GM18861 (cell line): ENCODE measurements around the gene PFN1.

Source experiments
- ATAC-seq: cut with Tn5 transposase; IDR thresholded peaks from one replicate; pipeline ENCODE4 v1.9.1; 2021; ENCODE audit not compliant: unreplicated experiment

Gene PFN1

GRCh38 chr17:4948166-4948930 lies at the start of gene PFN1:
PFN1 (minus strand) TSS chr17:4948530; CDS start chr17:4948394, 136 bp downstream.
- ATAC-seq, result no peak

GRCh38 chr17:4997302-4998026 lies 49.1 kb upstream of the PFN1 start, which contains the start of the genes INCA1 and KIF1C:
INCA1 (minus strand) TSS chr17:4997522; CDS start chr17:4994437, 3,085 bp downstream.
KIF1C (plus strand) TSS chr17:4997950; CDS start chr17:5000247, 2,297 bp downstream.
- peak; percentile 72 for ATAC-seq

DNA sequence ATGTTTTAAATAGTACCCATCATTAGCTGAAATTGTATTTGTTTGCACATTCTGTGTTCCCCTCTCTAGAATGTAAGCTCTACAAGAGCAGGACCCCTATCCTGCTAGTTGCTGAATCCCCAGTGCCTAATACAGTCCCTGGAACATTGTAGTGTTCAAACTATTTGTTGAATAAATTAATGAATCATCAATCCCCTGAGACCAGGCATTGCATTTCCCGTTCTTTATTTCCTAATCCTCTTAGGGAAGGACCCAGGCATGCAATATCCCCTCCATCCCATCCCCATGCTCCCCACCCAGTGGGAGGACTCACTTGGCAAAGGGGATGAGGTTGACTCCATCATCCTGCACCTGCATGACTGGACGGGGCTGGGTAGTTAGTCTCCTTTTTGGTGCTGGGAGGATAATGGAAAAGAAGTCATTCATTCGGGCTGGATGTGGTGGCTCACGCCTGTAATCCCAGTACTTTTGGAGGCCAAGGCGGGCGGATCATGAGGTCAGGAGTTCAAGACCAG lies 45.8 kb upstream of the PFN1 start:
- no peak for ATAC-seq

DNA sequence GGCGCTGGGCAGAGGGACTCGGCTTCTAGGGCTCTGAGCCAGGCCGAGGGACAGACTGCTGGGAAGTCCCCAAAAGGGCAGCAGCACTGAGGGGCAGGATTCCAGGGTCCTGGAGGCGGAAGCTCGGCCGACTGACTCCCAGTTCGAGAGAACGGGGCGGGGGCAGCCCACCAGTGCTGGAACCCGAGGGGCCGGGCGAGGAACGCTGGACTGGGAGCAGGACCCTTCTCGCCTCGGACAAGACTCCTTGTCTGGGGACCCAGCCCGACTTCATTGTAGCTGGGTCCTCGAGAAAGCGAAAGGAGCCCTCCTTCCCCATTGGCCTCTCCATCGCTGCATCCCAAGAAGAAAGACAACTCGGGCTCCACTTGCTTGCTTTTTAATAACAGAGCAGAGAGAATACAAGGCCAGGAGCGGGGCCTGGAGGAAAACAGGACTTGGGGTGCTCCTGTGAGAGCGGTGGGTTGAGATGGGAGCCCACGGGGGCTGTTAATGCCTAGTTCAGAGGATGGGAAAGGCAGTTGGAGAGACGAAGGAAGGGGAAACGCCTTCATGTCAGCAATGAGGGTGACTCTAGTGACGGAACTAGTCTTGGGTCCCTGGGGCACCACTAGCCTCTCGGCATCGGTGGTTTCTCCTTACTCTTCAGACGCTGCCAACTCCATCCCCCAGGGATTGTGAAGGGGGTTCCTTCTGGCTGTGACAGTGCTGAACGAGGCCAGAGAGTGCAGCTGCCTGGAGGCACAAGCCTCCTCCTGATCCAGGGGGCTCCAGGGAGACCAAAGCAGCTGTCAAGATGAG lies 39.6 kb upstream of the PFN1 start:
- ATAC-seq, result no peak

DNA sequence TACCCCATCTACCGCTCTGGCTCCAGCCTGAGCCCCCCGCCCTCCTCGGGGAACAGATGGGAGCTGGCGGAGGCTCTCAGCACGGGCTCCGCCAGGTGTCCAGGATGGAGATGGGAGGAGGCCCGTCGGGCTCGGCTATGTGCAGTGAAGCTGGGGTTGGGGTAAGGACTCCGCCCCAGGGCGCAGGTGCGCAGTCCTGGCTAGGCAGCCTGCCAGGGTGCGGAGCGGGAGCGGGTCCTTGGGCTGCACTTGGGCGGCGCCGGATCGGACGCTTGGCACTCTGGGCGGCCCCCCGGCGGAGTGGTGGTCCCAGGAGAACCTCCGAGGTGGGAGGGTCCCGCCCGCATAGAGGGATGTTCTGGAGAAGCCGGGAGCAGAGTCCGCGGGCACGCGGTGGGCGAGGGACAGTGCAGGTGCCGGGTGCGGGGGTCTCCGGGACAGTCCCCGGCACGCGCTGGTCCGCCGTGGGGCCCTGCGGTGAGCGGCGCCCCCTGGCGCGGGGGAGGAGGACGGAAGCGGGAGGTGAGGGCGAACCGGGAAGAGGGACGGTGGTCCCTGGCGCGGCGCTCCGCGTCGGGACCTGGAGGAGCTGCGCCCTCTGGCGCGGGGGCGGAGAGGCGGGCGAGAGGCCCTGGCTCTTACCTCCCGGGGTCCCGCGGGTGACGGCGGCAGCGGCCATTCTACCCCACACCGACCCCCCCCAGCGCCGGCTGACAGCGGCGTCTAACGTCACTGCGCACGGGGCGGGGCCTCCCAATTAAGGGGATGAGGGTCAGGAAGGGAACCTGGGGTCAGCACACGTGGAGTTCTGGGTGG lies 38.8 kb upstream of the PFN1 start, which contains the start of gene CAMTA2:
TSS of gene CAMTA2 (minus strand) at position 725 of the 816 bp plus-strand sequence. CDS start 1,453 bp downstream, outside the sequence.
- peak; percentile 49 for ATAC-seq

DNA sequence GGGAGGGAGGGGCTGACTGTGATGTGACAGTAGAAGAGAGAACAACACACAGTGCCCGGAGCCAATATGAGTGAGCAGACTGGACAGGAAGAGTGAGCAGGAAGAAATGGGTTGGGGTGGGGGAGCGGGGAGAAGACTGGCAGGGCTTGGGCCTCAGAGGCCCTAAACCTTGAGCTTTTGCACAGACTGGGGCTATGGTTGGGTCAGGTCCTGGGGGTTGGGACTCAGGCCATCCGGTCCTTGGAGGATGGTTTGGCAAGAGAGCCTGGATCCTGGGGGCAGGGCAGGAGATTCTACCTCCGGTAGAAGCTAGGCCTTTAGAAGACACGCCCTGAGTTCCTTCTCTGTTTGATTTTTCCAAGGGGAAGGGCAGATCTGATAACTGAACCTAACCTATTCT lies 38.1 kb upstream of the PFN1 start:
- ATAC-seq, result no peak

- ATAC-seq, result no peak
Observed at GRCh38 chr17:4982305-4982704, 34.0 kb upstream of the PFN1 start.

GRCh38 chr17:4980644-4981216 lies 32.4 kb upstream of the PFN1 start:
- ATAC-seq, result no peak

- ATAC-seq, result no peak
Observed at GRCh38 chr17:4978726-4979125, 30.4 kb upstream of the PFN1 start.

- no peak for ATAC-seq
Observed at GRCh38 chr17:4974115-4974670, 25.9 kb upstream of the PFN1 start.

- no peak for ATAC-seq
Observed at GRCh38 chr17:4973256-4974114, 25.2 kb upstream of the PFN1 start.

DNA sequence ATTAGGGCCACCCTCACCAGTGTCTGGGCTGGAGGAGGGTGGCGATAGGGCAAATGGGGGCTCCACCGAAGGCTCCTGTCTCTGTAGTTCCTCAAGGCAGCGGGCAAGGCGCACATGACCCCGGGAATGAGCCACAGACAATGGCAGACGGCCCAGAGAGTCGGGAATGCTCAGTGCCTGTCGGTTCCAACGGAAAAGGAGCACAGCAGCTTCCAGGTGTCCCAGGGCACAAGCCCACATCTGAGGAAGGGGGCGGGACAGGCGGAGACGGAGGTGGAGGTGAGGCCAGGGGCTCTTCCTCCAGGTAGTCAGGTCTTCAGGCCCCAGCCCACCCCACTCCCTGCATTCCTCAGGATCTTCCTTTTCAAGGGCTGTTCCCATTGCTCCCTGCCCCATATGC lies 24.4 kb upstream of the PFN1 start:
- ATAC-seq, result no peak

DNA sequence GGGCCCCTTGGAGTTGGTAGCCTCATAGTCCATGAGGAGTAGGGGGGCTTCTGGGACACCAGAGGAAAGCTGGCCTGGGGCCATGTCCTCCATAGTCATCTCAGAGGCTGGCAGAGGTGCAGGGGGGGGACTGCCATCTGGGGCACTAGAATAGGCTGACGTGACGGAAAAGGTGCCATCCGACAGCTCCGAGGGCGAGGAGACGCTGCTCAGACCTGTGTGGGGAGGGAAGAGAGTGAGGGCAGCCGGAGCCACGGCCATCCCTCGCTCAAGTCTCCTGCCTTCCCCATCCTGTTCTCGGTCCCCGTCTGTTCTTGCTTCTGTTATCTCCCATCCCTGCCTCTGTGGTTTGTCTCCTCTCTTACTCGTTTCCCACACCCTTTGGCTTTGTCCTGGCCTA lies 24.0 kb upstream of the PFN1 start:
- no peak for ATAC-seq

- ATAC-seq, result no peak
Observed at GRCh38 chr17:4971826-4972225, 23.5 kb upstream of the PFN1 start.

DNA sequence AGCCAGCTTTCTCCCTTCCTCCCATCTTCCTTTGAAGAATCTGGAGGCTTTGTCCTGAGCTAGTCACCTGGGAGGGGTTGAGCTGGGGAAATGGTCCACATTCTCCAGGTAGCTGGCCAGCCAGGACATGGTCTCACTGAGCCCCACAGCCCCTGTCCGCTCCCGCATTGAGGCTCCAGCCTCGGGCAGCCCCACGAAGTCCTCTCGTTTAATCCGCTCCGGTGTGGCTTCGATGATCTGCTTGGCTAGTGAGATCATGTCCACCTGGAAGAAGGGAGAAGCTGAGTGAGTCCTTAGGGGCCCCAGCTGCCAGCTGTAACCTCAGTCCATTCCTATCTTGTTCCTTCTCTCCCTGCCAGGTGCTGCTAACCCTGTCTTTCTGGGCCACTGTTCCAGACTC lies 21.9 kb upstream of the PFN1 start:
- no peak for ATAC-seq

DNA sequence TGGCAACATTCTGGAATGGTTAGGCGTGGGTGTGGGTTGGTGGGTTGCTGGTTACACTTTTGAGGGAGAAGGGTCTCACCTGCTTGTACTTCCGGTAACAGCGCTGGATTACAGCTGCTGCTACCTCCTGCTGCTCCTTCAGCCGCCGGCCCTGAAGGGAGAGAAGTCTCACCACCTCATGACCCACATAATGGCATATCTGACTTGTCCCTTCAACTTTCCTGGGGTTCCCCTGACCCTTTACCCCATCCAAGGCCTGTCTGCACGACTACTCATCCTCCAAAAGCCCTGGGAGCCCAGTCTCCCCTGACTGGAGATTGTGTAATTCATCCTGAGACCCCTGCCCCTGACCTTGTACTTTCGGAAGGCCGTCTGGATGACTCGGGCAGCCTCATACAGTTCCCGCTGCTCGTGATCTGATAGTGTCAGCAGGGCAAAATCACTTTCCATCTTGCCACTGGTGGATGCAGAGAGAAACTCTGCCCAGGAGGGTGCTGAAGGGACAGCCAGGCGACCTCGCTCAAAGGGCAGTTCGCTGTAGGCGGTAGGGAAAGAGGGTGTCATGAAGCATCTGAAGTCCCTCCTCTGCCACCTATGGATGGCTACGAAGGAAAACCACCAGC lies 21.3 kb upstream of the PFN1 start:
- ATAC-seq, result no peak

GRCh38 chr17:4969047-4969550 lies 20.8 kb upstream of the PFN1 start:
- ATAC-seq, result no peak

DNA sequence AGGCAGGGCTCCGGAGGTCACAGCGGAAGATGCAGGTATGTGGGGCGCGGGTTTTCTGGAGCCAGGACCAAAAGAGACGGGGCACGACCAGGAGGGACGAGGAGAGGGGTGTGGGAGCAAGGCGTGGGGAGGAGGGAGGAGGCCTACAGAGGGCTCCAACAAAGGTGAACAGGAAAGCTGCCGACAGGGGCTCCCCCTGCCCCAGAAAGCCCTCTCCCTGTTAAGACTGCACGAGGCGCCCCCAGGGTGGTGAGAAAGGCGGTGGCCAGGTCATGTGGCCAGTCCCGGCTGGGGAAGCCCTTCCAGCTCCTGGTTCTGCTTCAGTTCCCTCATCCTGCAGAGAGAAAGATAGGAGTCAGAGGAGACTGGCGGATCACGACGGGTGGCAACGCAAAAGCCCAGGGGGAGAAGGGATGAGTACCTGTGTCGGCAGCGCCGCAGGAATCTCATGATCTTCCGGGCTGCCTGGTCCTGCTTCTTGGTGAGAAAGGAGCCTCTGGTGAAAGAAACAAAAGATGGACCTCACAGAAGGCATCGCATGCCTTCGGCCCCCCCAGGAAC lies 20.2 kb upstream of the PFN1 start:
- ATAC-seq, result no peak
